GM10266 (cell line): ENCODE results near the gene COL11A1.

Experiments
- DNase-seq: peaks from one replicate; pipeline ENCODE4 v3.0.0; 2012; ENCODE audit errors: extremely low spot score
- CTCF ChIP-seq: IDR thresholded peaks from 2 replicates; pipeline ENCODE4 v1.5.1; 2012; ENCODE audit warnings: mild to moderate bottlenecking, low read depth; ENCODE audit not compliant: control insufficient read depth, insufficient read depth; ENCODE audit errors: missing control alignments

The COL11A1 gene

GRCh38 chr1:103108376-103109150 lies at the start of gene COL11A1:
TSS of gene COL11A1 (minus strand) at chr1:103108522. CDS start at chr1:103108178, 344 bp downstream.
- no peak for TF ChIP-seq CTCF
- DNase-seq = no peak

GRCh38 chr1:103156966-103157365 lies 48.6 kb upstream of the COL11A1 start:
- no peak for TF ChIP-seq CTCF
- DNase-seq = no peak

- TF ChIP-seq CTCF = no peak
- DNase-seq = no peak
Observed at GRCh38 chr1:103146166-103146565, 37.8 kb upstream of the COL11A1 start.

GRCh38 chr1:103145449-103145848 lies 37.1 kb upstream of the COL11A1 start:
- no peak for DNase-seq
- no peak for TF ChIP-seq CTCF

- DNase-seq = no peak
- no peak for TF ChIP-seq CTCF
Observed at GRCh38 chr1:103144681-103145080, 36.4 kb upstream of the COL11A1 start.

- TF ChIP-seq CTCF = no peak
- no peak for DNase-seq
Observed at GRCh38 chr1:103142461-103142860, 34.1 kb upstream of the COL11A1 start.

- no peak for DNase-seq
- TF ChIP-seq CTCF = no peak
Observed at GRCh38 chr1:103129796-103130195, 21.5 kb upstream of the COL11A1 start.
